HL-60 (cell line): Measurements from ENCODE around the gene IQCK.

Source experiments
- DNase-seq, 2 experiments: peaks; one replicate each; pipeline ENCODE4 v3.0.0-alpha.2; 2010 to 2020; ENCODE audit warnings: low read depth in 1 of 2, low spot score in 1 of 2
- H3K27ac ChIP-seq: fragments of 250-450 bp; sonication (Bioruptor Pico); replicated peaks from 2 replicates; pipeline ENCODE4 v1.5.1; 2020; ENCODE audit warnings: mild to moderate bottlenecking, moderate library complexity
- H3K27me3 ChIP-seq: fragments of 250-450 bp; sonication (Bioruptor Pico); 2 replicates; pipeline ENCODE4 v1.5.1; 2021; ENCODE audit warnings: mild to moderate bottlenecking, moderate library complexity; ENCODE audit not compliant: insufficient read depth, poor library complexity, severe bottlenecking
- H3K4me3 ChIP-seq: replicated peaks from 2 replicates; pipeline ENCODE4 v1.5.1; 2011; ENCODE audit warnings: mild to moderate bottlenecking, control low read depth, low read length; ENCODE audit not compliant: insufficient read depth
- CTCF ChIP-seq: IDR thresholded peaks from one replicate; pipeline ENCODE4 v1.5.1; 2011; ENCODE audit warnings: low read length, control low read depth, inconsistent platforms; ENCODE audit not compliant: insufficient read depth
- GABPA ChIP-seq: IDR thresholded peaks from 2 replicates; pipeline ENCODE4 v1.6.1; 2012; ENCODE audit warnings: low read depth
- POLR2AphosphoS5 ChIP-seq: IDR thresholded peaks from 2 replicates; pipeline ENCODE4 v1.6.1; 2012; ENCODE audit warnings: low read depth
- SPI1 ChIP-seq: IDR thresholded peaks from 2 replicates; pipeline ENCODE4 v1.6.1; 2012; ENCODE audit warnings: low read depth, mild to moderate bottlenecking, borderline replicate concordance
- TF ChIP-seq, protein P1 (sequence below): IDR thresholded peaks from 2 replicates; pipeline ENCODE4 v1.6.1; 2012; ENCODE audit warnings: low read depth; ENCODE audit not compliant: insufficient replicate concordance

The IQCK gene

GRCh38 chr16:19835968-19836421 lies 117.9 kb downstream of the IQCK start:
- no peak for DNase-seq

GRCh38 chr16:19837331-19837980 lies 119.4 kb downstream of the IQCK start:
- Histone ChIP-seq H3K27ac (no peak overlapping the region), H3K4me3 (no peak overlapping the region), H3K27me3 (no peaks in the 10 kb centered on the region)
- no peak for DNase-seq
- TF ChIP-seq CTCF (no peak), POLR2AphosphoS5 (no peak), SPI1 (no peak), GABPA (no peak)
- TF ChIP-seq, protein P1, sequence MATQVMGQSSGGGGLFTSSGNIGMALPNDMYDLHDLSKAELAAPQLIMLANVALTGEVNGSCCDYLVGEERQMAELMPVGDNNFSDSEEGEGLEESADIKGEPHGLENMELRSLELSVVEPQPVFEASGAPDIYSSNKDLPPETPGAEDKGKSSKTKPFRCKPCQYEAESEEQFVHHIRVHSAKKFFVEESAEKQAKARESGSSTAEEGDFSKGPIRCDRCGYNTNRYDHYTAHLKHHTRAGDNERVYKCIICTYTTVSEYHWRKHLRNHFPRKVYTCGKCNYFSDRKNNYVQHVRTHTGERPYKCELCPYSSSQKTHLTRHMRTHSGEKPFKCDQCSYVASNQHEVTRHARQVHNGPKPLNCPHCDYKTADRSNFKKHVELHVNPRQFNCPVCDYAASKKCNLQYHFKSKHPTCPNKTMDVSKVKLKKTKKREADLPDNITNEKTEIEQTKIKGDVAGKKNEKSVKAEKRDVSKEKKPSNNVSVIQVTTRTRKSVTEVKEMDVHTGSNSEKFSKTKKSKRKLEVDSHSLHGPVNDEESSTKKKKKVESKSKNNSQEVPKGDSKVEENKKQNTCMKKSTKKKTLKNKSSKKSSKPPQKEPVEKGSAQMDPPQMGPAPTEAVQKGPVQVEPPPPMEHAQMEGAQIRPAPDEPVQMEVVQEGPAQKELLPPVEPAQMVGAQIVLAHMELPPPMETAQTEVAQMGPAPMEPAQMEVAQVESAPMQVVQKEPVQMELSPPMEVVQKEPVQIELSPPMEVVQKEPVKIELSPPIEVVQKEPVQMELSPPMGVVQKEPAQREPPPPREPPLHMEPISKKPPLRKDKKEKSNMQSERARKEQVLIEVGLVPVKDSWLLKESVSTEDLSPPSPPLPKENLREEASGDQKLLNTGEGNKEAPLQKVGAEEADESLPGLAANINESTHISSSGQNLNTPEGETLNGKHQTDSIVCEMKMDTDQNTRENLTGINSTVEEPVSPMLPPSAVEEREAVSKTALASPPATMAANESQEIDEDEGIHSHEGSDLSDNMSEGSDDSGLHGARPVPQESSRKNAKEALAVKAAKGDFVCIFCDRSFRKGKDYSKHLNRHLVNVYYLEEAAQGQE, result no peak

More at GRCh38 chr16:19835968-19836421, 117.9 kb downstream of the IQCK start:
- H3K27ac ChIP-seq, result no peak overlapping the region
- H3K27me3 ChIP-seq, result no peaks in the 10 kb centered on the region
- H3K4me3 ChIP-seq, result no peak overlapping the region
- no peak for TF ChIP-seq POLR2AphosphoS5
- no peak for TF ChIP-seq CTCF
- TF ChIP-seq GABPA, result no peak
- TF ChIP-seq, protein P1, result no peak
- TF ChIP-seq SPI1, result no peak

GRCh38 chr16:19837984-19838707 lies 120.1 kb downstream of the IQCK start:
- H3K27me3 ChIP-seq, result no peaks in the 10 kb centered on the region
- H3K27ac ChIP-seq, result no peak overlapping the region
- no peak for DNase-seq
- H3K4me3 ChIP-seq, result no peak overlapping the region
- TF ChIP-seq, protein P1, result no peak
